ENCODE results near the gene OIT3.

The OIT3 gene

DNA sequence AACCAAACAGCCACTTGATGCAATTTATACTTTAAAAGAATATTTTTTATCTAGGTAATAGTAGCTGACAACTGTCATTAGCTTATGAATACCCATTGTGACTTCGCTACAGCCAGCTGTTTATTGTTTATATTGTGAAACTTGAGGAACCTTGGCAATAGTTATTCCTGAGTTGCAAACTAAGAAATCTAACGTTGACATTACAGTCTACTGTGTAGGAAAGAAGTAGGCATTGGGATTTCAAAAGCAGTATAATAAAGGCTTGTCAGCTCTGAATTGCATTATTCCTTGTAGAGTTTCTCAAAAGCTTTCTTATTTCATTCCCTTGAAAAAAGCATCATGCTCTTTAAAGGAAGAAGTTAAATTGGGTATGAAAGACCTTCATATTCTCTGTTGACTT lies 42.7 kb upstream of the OIT3 start:
- no peaks in the 10 kb centered on the region for H3F3A ChIP-seq (ENCODE audit: insufficient read depth)
- H4K20me1 ChIP-seq (ENCODE audit: low read depth, low read length), result no peaks in the 10 kb centered on the region

DNA sequence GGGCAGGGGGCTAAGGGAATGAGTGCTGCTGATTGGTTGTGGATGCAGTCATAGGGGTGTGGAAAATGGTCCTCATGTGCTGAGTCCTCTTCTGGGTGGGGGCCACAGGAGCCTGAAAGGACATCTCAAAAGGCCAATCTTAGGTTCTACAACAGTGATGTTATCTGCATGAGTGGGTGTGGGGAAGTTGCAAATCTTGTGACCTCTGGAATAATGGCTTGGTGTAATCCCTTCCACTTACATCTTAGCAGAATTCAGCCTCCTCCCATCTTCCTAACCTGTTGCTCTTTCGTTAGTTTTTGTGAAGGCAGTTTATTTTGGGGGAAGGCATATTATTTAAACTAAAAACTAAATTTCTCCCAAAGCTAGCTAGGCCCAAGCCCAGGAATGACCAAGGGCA lies 42.0 kb upstream of the OIT3 start:
- no peaks in the 10 kb centered on the region for H3F3A ChIP-seq (ENCODE audit: insufficient read depth)
- no peak overlapping the region for H3K4me3 ChIP-seq (ENCODE audit: insufficient read depth, low read length, poor library complexity, severe bottlenecking)
- no peak overlapping the region for H3K9ac ChIP-seq (ENCODE audit: low read length)
- TF ChIP-seq, protein P1, sequence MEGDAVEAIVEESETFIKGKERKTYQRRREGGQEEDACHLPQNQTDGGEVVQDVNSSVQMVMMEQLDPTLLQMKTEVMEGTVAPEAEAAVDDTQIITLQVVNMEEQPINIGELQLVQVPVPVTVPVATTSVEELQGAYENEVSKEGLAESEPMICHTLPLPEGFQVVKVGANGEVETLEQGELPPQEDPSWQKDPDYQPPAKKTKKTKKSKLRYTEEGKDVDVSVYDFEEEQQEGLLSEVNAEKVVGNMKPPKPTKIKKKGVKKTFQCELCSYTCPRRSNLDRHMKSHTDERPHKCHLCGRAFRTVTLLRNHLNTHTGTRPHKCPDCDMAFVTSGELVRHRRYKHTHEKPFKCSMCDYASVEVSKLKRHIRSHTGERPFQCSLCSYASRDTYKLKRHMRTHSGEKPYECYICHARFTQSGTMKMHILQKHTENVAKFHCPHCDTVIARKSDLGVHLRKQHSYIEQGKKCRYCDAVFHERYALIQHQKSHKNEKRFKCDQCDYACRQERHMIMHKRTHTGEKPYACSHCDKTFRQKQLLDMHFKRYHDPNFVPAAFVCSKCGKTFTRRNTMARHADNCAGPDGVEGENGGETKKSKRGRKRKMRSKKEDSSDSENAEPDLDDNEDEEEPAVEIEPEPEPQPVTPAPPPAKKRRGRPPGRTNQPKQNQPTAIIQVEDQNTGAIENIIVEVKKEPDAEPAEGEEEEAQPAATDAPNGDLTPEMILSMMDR (IDR thresholded peaks at IDR 0.05; ENCODE audit: insufficient read depth, low read length, poor library complexity, severe bottlenecking), result no peak
- no peak for TF ChIP-seq EZH2phosphoT487 (conservative IDR thresholded peaks at IDR 0.05; ENCODE audit: low read length)
- no peak overlapping the region for H2AFZ ChIP-seq (ENCODE audit: low read depth, low read length, severe bottlenecking)
- H3K79me2 ChIP-seq (ENCODE audit: insufficient read depth, low read length), result no peaks in the 10 kb centered on the region
- H3K36me3 ChIP-seq (ENCODE audit: low read length), result no peaks in the 10 kb centered on the region; the same call in 1 of the 2 replicates
- H3K4me2 ChIP-seq (ENCODE audit: low read depth, low read length, poor library complexity, severe bottlenecking), result no peak overlapping the region
- peaks cover 6% of the 10 kb centered on the region; the same call in 1 of the 2 replicates for H3K9me3 ChIP-seq (ENCODE audit: insufficient read depth, low read length)
- H3K27me3 ChIP-seq (ENCODE audit: low read length), result no peaks in the 10 kb centered on the region
- no peaks in the 10 kb centered on the region for H4K20me1 ChIP-seq (ENCODE audit: low read depth, low read length)
- H3K27ac ChIP-seq (ENCODE audit: low read depth, low read length), result no peak overlapping the region
- H3K9me2 ChIP-seq (replicated peaks; ENCODE audit: insufficient read depth, low read length), result no peaks in the 10 kb centered on the region

More for the DNA sequence above, 42.7 kb upstream of the OIT3 start:
- no peaks in the 10 kb centered on the region; the same call in 1 of the 2 replicates for H3K36me3 ChIP-seq (ENCODE audit: low read length)
- H3K9ac ChIP-seq (ENCODE audit: low read length), result no peak overlapping the region
- H3K4me3 ChIP-seq (ENCODE audit: insufficient read depth, low read length, poor library complexity, severe bottlenecking), result no peak overlapping the region
- H3K9me3 ChIP-seq (ENCODE audit: insufficient read depth, low read length), result peaks cover 6% of the 10 kb centered on the region; the same call in 1 of the 2 replicates
- no peaks in the 10 kb centered on the region for H3K27me3 ChIP-seq (ENCODE audit: low read length)
- no peak overlapping the region for H3K4me2 ChIP-seq (ENCODE audit: low read depth, low read length, poor library complexity, severe bottlenecking)
- no peak for TF ChIP-seq EZH2phosphoT487 (conservative IDR thresholded peaks at IDR 0.05; ENCODE audit: low read length)
- TF ChIP-seq, protein P1 (IDR thresholded peaks at IDR 0.05; ENCODE audit: insufficient read depth, low read length, poor library complexity, severe bottlenecking), result no peak
- H3K79me2 ChIP-seq (ENCODE audit: insufficient read depth, low read length), result no peaks in the 10 kb centered on the region
- no peak overlapping the region for H2AFZ ChIP-seq (ENCODE audit: low read depth, low read length, severe bottlenecking)
- H3K9me2 ChIP-seq (replicated peaks; ENCODE audit: insufficient read depth, low read length), result no peaks in the 10 kb centered on the region
- H3K27ac ChIP-seq (ENCODE audit: low read depth, low read length), result no peak overlapping the region

DNA sequence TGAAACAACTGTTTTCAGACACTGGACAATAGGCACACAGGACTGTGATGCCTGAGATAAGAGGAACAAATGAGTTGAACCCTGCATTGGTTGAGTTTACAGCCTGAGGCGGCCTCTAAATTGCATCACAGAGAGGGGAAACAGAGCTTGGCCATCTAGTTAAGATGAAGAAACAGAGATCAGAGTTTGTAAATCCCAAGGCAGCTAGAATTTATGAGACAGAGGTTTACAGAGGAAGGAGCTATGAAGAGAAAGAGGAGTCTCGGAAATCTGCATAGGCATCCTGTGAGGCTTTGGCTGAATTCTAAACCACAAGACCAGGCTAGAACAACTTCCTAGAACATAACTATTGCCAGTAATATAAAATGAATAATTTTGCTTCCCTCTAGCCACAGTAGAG lies 41.0 kb upstream of the OIT3 start:
- TF ChIP-seq, protein P1 (IDR thresholded peaks at IDR 0.05; ENCODE audit: insufficient read depth, low read length, poor library complexity, severe bottlenecking), result no peak
- no peak for TF ChIP-seq EZH2phosphoT487 (conservative IDR thresholded peaks at IDR 0.05; ENCODE audit: low read length)
- peaks cover 6% of the 10 kb centered on the region; the same call in 1 of the 2 replicates for H3K9me3 ChIP-seq (ENCODE audit: insufficient read depth, low read length)
- no peaks in the 10 kb centered on the region for H3K27me3 ChIP-seq (ENCODE audit: low read length)
- H3K27ac ChIP-seq (ENCODE audit: low read depth, low read length), result no peak overlapping the region
- H3K9me2 ChIP-seq (replicated peaks; ENCODE audit: insufficient read depth, low read length), result no peaks in the 10 kb centered on the region
- no peaks in the 10 kb centered on the region for H4K20me1 ChIP-seq (ENCODE audit: low read depth, low read length)
- H3K36me3 ChIP-seq (ENCODE audit: low read length), result no peaks in the 10 kb centered on the region; the same call in 1 of the 2 replicates
- H3K4me3 ChIP-seq (ENCODE audit: insufficient read depth, low read length, poor library complexity, severe bottlenecking), result no peak overlapping the region
- no peak overlapping the region for H3K9ac ChIP-seq (ENCODE audit: low read length)
- no peaks in the 10 kb centered on the region for H3F3A ChIP-seq (ENCODE audit: insufficient read depth)
- no peak overlapping the region for H2AFZ ChIP-seq (ENCODE audit: low read depth, low read length, severe bottlenecking)
- no peaks in the 10 kb centered on the region for H3K79me2 ChIP-seq (ENCODE audit: insufficient read depth, low read length)
- no peak overlapping the region for H3K4me2 ChIP-seq (ENCODE audit: low read depth, low read length, poor library complexity, severe bottlenecking)
